NCI-H2029 (cell line): Measurements from ENCODE around the gene CEP162.
"Not testable (repeated sequence)": the region's sequence is repeated elsewhere in the genome, so short reads cannot be mapped to it uniquely, and the experiment has no call there.

Experiments used
- DNase-seq: peaks from one replicate; lab custom pipeline; 2025; lab: John Stamatoyannopoulos, UW

The CEP162 gene

GRCh38 chr6:84089081-84089480, 138.4 kb downstream of the CEP162 start:
- DNase-seq: no peak

GRCh38 chr6:84086545-84087429, 140.7 kb downstream of the CEP162 start:
- no peak for DNase-seq

- no peak for DNase-seq
Observed at GRCh38 chr6:84086056-84086455, 141.4 kb downstream of the CEP162 start.

- not testable (repeated sequence) for DNase-seq
Observed at GRCh38 chr6:84084705-84085104, 142.7 kb downstream of the CEP162 start.

GRCh38 chr6:84082689-84083265, 144.7 kb downstream of the CEP162 start:
- no peak for DNase-seq

- DNase-seq: no peak
Observed at GRCh38 chr6:84081222-84081621, 146.2 kb downstream of the CEP162 start.

- no peak for DNase-seq
Observed at GRCh38 chr6:84078335-84078734, 149.1 kb downstream of the CEP162 start.

GRCh38 chr6:84077645-84078044, 149.8 kb downstream of the CEP162 start:
- no peak for DNase-seq

GRCh38 chr6:84074988-84075781, 152.3 kb downstream of the CEP162 start:
- DNase-seq: no peak
